ENCODE data around the gene TCF12. TPM values are rescaled to one million over a fixed set of nuclear protein-coding genes. Genes with fewer than 3 reads are reported as not detected.

The TCF12 gene
- total RNA-seq, 1 experiment from 2014 or later: 102 TPM

GRCh38 chr15:57235186-57235585 is 316.7 kb downstream of the TCF12 start:
- CTCF ChIA-PET: no interaction called here

GRCh38 chr15:57235873-57236272 is 317.4 kb downstream of the TCF12 start:
- no peak for ATAC-seq
- CTCF ChIA-PET: no interaction called here
- Histone ChIP-seq H3K9me3 (ENCODE audit: control insufficient read depth, insufficient read depth, low read depth, low read length) (no peaks in the 10 kb centered on the region), H3K27ac (ENCODE audit: low read length) (no peak overlapping the region), H3K4me1 (ENCODE audit: control insufficient read depth, insufficient read depth, low read length) (no peaks in the 10 kb centered on the region), H3K27me3 (ENCODE audit: control insufficient read depth, insufficient read depth, low read length) (no peaks in the 10 kb centered on the region), H3K36me3 (ENCODE audit: control insufficient read depth, insufficient read depth, low read length) (peaks cover 5% of the 10 kb centered on the region; the same call in 1 of the 2 replicates), H3K4me3 (ENCODE audit: low read depth in 2 of 2, low read length in 2 of 2) (no peak overlapping the region)
- POLR2A ChIA-PET: no interaction called here
- no peak for DNase-seq (ENCODE audit: low read depth, low spot score)
- in situ Hi-C loops (cut with HindIII; ENCODE audit: low pct_unique_long_range_greater_than_20kb, low sequenced_read_pairs): no loop called here
- intact Hi-C loops (cut with micrococcal nuclease; ENCODE audit: unreplicated experiment): no loop called here
- no TSS peak for BruUV-seq (replicated peaks)
- TF ChIP-seq CTCF (IDR thresholded peaks at IDR 0.05): no peak
- TF ChIP-seq REST (IDR thresholded peaks at IDR 0.05; ENCODE audit: insufficient read depth in 1 of 2, low read depth in 2 of 2, low read length in 1 of 2): no peak
- TF ChIP-seq TCF7L2 (IDR thresholded peaks at IDR 0.05; ENCODE audit: low read depth, low read length): no peak
- TF ChIP-seq SIN3A (IDR thresholded peaks at IDR 0.05; ENCODE audit: borderline replicate concordance, insufficient read depth, low read depth, low read length): no peak
- TF ChIP-seq POLR2AphosphoS5 (IDR thresholded peaks at IDR 0.05; ENCODE audit: low read depth, low read length): no peak

More at GRCh38 chr15:57235186-57235585, 316.7 kb downstream of the TCF12 start:
- H3K9me3 ChIP-seq (ENCODE audit: control insufficient read depth, insufficient read depth, low read depth, low read length): no peaks in the 10 kb centered on the region
- H3K27me3 ChIP-seq (ENCODE audit: control insufficient read depth, insufficient read depth, low read length): no peaks in the 10 kb centered on the region
- POLR2A ChIA-PET: interaction anchor here (0.5 to 0.6 kb wide), 2 partner anchors 48 to 285 kb away, joined by 3 to 4 read pairs; no protein-coding TSS in a partner anchor
- no peak overlapping the region for H3K27ac ChIP-seq (ENCODE audit: low read length)
- H3K4me3 ChIP-seq (ENCODE audit: low read depth in 2 of 2, low read length in 2 of 2): no peak overlapping the region
- no peak for DNase-seq (ENCODE audit: low read depth, low spot score)
- intact Hi-C loops (cut with micrococcal nuclease; ENCODE audit: unreplicated experiment) (no loop called here), in situ Hi-C loops (cut with HindIII; ENCODE audit: low pct_unique_long_range_greater_than_20kb, low sequenced_read_pairs) (no loop called here)
- no peaks in the 10 kb centered on the region for H3K4me1 ChIP-seq (ENCODE audit: control insufficient read depth, insufficient read depth, low read length)
- peaks cover 5% of the 10 kb centered on the region; the same call in 1 of the 2 replicates for H3K36me3 ChIP-seq (ENCODE audit: control insufficient read depth, insufficient read depth, low read length)
- ATAC-seq: no peak
- TF ChIP-seq TCF7L2 (IDR thresholded peaks at IDR 0.05; ENCODE audit: low read depth, low read length) (no peak), REST (IDR thresholded peaks at IDR 0.05; ENCODE audit: insufficient read depth in 1 of 2, low read depth in 2 of 2, low read length in 1 of 2) (no peak), POLR2AphosphoS5 (IDR thresholded peaks at IDR 0.05; ENCODE audit: low read depth, low read length) (no peak), CTCF (IDR thresholded peaks at IDR 0.05) (no peak), SIN3A (IDR thresholded peaks at IDR 0.05; ENCODE audit: borderline replicate concordance, insufficient read depth, low read depth, low read length) (no peak)
- no TSS peak for BruUV-seq (replicated peaks)
